IPS DF 19.7 (cell line): ENCODE results near the gene BCAS4.
"Not testable (repeated sequence)": the region's sequence is repeated elsewhere in the genome, so short reads cannot be mapped to it uniquely, and the experiment has no call there.

Experiments
- DNase-seq: peaks from one replicate; pipeline ENCODE4 v3.0.0-alpha.2; 2013; ENCODE audit warnings: low read depth, low spot score

BCAS4 gene

DNA sequence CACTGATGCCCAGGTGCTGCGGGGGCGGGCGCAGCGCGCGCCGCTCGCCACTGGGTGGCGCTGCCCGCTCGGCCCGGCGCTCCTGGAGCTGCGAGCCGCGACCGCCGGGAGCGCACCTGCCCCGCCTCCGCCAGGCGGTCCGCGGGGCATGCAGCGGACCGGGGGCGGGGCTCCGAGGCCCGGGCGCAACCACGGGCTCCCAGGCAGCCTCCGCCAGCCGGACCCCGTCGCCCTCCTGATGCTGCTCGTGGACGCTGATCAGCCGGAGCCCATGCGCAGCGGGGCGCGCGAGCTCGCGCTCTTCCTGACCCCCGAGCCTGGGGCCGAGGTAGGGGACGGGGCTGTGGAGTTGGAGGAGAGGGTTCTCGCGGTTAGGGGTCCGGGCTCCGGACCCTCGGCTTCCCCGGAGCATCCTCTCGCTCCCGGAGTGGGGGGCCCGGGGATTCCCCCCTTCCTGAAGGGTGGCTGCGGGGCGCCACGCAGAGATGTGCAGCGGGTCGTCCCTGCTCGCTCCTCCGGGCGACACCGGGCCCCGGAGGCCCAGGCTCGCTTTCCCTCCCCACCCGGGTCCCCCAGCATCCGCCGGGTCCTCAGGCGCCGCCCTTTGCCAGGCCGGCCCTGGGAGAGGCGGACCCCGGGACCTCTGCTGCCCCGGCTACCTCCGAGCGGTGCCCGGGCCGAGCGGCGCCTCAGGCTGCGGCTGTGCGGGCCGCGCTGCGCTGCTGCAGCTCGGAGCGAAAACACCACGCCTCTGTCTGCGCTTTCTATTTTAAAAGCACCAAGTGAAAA is at the start of gene BCAS4:
Gene BCAS4, plus strand, starts transcription at position 216 of the 789 bp plus-strand sequence. Its CDS starts 23 bp downstream, at position 239.
- DNase-seq = no peak

GRCh38 chr20:50745634-50746137 is 49.2 kb upstream of the BCAS4 start:
- DNase-seq = no peak

- no peak for DNase-seq
These were observed 48.5 kb upstream of the BCAS4 start for GRCh38 chr20:50746138-50746940.

GRCh38 chr20:50747275-50747674 is 47.6 kb upstream of the BCAS4 start:
- no peak for DNase-seq

DNA sequence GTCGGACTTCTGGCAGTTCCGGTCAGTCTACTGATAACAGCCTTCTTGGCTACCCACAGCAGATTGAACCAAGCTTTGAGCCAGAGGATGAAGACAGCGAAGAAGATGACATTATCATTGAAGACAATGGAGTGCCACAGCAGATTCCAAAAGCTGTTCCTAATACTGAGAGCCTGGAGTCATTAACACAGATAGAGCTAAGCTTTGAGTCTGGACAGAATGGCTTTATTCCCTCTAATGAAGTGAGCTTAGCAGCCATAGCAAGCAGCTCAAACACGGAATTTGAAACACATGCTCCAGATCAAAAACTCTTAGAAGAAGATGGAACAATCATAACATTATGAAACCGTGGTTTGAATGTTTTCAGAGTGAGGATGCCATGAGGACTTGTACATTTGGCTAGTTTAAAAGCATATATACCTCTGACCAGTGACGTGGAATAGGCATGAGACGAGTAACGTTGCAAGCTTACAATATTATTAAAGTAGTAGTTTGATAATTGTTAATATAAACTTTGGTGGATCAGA is 44.7 kb upstream of the BCAS4 start:
- no peak for DNase-seq

DNA sequence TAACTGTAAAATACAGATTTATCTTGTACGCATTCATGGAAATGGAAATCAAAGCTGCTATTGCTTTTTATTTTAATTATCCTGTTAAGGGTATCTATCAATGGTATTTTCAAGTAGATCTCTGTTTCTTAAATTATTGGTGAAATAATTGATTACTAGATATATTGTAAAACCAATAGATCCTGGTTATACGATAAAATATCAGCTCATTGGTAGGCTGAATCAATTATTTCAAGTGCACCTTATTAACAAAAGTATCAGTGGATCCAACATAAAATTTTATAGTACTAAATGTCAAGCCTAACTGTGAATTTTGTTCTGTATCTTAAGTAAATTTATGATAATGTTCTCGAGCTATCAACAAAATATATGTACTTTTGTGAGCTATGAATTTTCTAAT is 41.7 kb upstream of the BCAS4 start:
- no peak for DNase-seq

DNA sequence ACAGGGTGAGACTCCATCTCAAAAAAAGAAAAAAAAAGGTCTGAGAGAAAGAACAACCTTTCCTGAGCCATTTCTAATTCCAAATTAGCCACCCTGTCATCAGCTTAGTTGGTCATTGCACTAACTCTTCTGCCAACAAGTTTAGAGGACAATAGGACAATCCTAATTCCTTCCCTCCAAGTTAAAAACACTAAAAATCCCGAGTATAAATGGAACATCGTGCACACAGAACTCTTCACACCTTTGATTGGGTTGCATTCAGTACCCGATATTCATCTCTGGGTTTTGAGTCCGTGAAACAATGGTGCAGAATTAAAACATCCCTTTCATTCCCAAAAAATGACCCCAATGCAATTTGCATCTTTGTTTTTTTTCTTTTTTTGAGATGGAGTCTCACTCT is 40.4 kb upstream of the BCAS4 start:
- no peak for DNase-seq

DNA sequence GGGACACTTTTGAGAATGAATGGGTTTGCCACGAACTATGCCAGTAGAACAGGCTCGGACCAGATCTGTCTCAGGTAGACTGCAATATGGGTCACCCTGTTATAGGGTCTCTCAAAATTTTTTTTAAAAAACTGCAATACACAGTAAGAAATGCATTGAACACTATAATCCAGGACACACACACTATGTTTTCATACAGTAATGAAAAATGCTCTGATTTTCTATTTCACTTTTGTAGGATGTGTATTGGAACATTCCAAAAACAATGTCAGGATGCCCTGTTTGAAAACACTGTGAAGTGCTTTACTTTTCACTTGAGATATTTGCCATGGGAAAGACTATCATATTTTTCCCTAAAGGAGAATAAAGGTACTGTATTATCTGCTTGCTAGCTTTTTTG is 38.4 kb upstream of the BCAS4 start:
- no peak for DNase-seq

- no peak for DNase-seq
These were observed 36.4 kb upstream of the BCAS4 start for GRCh38 chr20:50758469-50758868.

DNA sequence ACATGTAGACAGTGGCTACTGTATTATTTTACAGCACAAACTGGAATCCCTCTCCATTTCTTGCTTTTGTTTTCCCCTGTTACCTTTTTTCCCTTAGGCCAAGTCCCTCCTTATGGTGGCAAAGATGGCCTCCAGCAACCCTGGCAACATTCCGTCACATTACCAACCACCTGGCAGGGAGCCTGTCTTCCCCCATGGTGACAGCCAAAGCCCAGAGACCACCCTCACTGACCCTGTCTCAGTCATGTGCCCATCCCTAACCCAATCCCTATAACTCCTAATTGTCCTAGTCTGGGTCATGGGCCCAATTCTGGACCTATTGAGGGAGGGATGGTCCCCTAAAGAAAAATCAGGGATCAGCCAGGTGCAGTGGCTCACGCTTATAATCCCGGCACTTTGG is 35.9 kb upstream of the BCAS4 start:
- no peak for DNase-seq

DNA sequence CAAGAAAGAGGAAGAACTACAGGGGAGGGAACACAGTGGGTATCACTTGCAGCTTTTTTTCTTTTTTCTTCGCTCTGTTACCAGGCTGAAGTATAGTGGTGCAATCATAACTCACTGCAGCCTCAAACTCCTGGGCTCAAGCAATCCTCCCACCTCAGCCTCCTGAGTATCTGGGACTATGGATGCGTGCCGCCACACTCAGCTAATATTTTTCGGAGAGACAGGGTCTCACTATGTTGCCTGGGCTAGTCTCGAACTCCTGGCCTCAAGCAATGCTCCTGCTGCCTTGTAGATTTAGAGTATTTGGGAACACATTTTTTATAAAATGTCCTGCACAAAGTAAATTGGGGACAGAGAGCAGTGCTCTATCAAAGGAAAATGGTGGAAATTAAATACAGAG is 35.2 kb upstream of the BCAS4 start:
- no peak for DNase-seq

DNA sequence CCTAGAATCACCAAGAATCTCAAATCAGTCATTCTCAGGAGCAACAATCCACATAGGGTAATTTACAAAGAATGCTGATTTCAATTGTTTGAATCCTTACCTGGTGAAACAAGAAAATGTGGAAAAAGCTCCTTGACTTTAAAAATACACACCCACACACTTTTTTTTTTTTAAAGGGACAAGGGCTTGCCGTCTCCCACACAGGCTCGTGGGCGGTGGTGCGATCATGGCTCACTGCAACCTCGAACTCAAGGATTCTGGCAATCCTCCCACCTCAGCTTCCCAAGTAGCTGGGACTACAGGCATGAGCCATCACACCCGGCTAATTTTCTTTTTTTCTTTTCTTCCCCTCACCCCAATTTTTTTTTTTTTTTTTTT is 32.8 kb upstream of the BCAS4 start:
- no peak for DNase-seq

DNA sequence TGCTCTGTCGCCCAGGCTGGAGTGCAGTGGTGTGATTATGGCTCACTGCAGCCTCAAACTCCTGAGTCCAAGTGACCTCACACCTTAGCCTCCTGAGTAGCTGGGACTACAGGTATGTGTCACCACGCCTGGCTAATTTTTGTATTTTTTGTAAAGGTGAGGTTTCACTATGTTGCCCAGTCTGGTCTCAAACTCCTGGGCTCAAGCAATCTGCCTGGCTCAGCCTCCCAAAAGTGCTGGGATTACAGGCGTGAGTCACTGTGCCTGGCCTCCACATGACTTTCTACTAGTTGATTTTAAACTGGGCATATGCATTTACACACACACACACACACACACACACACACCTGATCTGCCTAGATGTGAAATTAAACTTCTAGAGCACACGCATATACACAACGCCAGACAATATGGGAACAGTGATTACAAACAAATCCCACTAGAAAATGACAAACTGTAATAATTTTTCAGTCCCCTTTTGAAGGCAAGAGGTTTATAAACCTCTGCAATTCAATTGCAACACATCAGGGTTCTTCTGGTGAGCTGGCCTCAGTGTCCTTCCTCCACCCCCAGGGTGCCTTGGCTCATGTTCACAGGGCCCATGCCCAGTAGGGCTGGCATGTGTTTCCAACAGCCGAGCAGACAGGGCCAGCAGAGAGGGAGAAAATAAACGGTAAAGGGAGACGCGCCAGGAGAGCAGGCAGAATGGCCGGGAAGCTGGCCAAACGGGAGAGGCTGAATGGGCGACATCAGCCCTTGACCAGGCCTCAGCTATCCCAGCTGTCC is 32.2 kb upstream of the BCAS4 start:
- DNase-seq = no peak

GRCh38 chr20:50763550-50764458 is 31.1 kb upstream of the BCAS4 start:
- not testable (repeated sequence) for DNase-seq

- DNase-seq = not testable (repeated sequence)
These were observed 29.6 kb upstream of the BCAS4 start for GRCh38 chr20:50765251-50765650.

DNA sequence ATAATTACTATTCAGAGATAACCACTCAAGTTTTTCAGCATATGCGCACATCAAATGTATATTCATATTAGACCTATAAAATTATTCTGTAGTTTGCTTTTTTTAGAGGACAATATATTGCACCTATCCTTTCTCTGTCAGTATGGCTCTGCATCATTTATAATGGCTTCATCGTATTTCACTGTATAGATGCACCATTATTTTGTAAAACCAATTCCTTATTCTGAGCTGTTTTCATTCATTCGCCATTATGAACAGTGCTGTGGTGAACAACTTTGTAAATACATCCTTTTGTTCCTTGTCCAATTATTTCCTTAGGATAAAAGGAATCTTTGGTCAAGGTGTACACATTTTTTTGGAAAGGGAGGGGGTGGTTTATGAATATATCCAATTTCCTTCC is 29.2 kb upstream of the BCAS4 start:
- no peak for DNase-seq

- DNase-seq = not testable (repeated sequence)
These were observed 27.7 kb upstream of the BCAS4 start for GRCh38 chr20:50766955-50767809.

DNA sequence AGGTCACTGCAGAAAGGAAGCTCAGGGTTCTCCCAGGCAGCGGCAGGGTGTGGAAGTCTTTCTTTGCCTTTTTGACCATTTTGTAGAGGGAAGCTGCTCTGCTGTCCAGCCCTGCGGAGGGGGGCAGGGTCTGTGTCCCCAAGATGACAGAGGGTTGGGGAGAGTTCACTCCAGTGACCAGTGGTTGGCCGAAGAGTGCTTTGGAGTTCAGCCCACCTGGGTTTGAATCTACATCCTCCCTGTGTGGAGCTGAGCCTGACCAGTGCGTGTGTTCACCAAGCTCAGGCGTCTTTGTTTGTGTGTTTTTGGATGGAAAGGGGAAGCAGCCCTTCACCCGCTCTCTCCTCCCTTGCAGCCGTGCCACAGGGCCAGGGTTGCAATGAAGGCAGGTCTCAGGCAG is 25.9 kb upstream of the BCAS4 start:
- not testable (repeated sequence) for DNase-seq

DNA sequence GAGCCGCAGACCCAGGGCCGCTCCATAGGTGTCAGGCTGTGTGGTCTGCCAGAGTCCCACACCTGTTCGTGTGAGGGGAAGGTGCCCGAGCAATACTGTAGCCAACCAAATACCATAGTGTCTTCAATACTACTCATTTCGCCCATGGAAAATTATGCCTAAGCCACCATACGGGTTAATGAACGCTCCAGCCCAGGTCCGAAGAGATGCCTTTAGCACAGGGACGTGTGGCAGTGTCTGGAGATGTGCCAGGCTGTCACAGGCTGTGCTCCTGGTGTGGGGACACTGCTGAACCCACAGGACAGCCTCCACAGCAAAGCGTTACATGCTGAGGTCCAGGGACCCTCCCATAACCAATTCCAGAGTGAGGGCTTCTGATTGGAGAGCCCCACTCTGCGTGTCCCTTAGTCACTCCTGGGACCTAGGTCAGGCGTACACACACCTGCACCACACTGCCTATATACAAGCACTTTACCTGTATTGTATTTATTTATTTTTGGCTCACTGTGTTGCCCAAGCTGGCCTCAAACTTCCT is 25.2 kb upstream of the BCAS4 start:
- not testable (repeated sequence) for DNase-seq
